ENCODE measurements around the gene BMP8B. TPM values are rescaled to one million over a fixed set of nuclear protein-coding genes. Genes with fewer than 3 reads are reported as not detected.
"Not testable (repeated sequence)": the region's sequence is repeated elsewhere in the genome, so short reads cannot be mapped to it uniquely, and the experiment has no call there.

The BMP8B gene
- total RNA-seq, 3 donors from 2014 or later (not counting 1 experiment from before 2014, with no cell fraction given) = 2.8 to 4.3 (median 3.6) TPM

DNA sequence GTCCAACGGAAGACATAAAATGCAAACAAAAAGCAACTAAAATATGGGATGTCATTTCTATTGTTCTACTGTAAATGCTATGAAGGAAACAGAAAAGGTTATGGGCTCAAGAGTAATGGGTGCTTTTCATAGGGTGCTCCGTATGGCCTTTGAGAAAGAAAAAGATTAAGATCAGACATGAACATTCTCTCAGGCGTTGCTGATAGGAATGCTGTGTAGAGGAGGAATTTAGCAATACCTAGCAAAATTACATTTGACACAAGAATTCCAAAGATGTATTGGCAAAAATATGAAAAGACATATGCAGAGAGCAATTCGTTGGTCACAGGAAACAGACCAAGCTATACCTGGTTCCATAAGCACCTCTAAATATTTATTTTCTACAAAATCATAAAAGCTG, 11.8 kb downstream of the BMP8B start:
- DNase-seq = no peak
- Mint-ChIP-seq H3K9me3 (no peaks in the 10 kb centered on the region), H3K27me3 (ENCODE audit: low read depth in 2 of 2) (no peaks in the 10 kb centered on the region), H3K4me1 (peaks cover 5 to 18% of the 10 kb centered on the region in 2 donors), H3K27ac (no peak overlapping the region), H3K4me3 (no peak overlapping the region), H3K36me3 (no peaks in the 10 kb centered on the region)
- H3K9me3 ChIP-seq (ENCODE audit: control insufficient read depth, insufficient read depth, low read length) = no peaks in the 10 kb centered on the region
- no peak overlapping the region for H3K4me3 ChIP-seq (ENCODE audit: low read length)
- H3K27ac ChIP-seq (ENCODE audit: low read length) = no peak overlapping the region
- ATAC-seq = no peak
- no peaks in the 10 kb centered on the region for H3K27me3 ChIP-seq (ENCODE audit: control insufficient read depth, insufficient read depth, low read length)
- no peaks in the 10 kb centered on the region for H3K36me3 ChIP-seq (ENCODE audit: control insufficient read depth, insufficient read depth, low read length)
- 87% methylated on average over 3 of the region's 4 CpGs for whole genome bisulfite sequencing (ENCODE audit: insufficient coverage)
- TF ChIP-seq, protein P1, sequence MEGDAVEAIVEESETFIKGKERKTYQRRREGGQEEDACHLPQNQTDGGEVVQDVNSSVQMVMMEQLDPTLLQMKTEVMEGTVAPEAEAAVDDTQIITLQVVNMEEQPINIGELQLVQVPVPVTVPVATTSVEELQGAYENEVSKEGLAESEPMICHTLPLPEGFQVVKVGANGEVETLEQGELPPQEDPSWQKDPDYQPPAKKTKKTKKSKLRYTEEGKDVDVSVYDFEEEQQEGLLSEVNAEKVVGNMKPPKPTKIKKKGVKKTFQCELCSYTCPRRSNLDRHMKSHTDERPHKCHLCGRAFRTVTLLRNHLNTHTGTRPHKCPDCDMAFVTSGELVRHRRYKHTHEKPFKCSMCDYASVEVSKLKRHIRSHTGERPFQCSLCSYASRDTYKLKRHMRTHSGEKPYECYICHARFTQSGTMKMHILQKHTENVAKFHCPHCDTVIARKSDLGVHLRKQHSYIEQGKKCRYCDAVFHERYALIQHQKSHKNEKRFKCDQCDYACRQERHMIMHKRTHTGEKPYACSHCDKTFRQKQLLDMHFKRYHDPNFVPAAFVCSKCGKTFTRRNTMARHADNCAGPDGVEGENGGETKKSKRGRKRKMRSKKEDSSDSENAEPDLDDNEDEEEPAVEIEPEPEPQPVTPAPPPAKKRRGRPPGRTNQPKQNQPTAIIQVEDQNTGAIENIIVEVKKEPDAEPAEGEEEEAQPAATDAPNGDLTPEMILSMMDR (IDR thresholded peaks at IDR 0.05) = no peak
- H3K4me1 ChIP-seq (ENCODE audit: control insufficient read depth, insufficient read depth, low read length) = peaks cover 16% of the 10 kb centered on the region
- intact Hi-C loops (cut with micrococcal nuclease) = no loop called here

GRCh38 chr1:39776400-39776713, 12.3 kb downstream of the BMP8B start:
- Histone ChIP-seq H3K9me3 (ENCODE audit: control insufficient read depth, insufficient read depth, low read length) (no peaks in the 10 kb centered on the region), H3K36me3 (ENCODE audit: control insufficient read depth, insufficient read depth, low read length) (no peaks in the 10 kb centered on the region), H3K4me1 (ENCODE audit: control insufficient read depth, insufficient read depth, low read length) (peaks cover 16% of the 10 kb centered on the region), H3K27me3 (ENCODE audit: control insufficient read depth, insufficient read depth, low read length) (no peaks in the 10 kb centered on the region), H3K27ac (ENCODE audit: low read length) (peak overlapping the region; percentile 25), H3K4me3 (ENCODE audit: low read length) (no peak overlapping the region)
- Mint-ChIP-seq H3K9me3 (no peaks in the 10 kb centered on the region), H3K27me3 (ENCODE audit: low read depth in 2 of 2) (no peaks in the 10 kb centered on the region), H3K4me1 (peaks cover 5 to 18% of the 10 kb centered on the region in 2 donors), H3K4me3 (peak overlapping the region; percentile 42), H3K27ac (peak overlapping the region; percentile 67 to 73), H3K36me3 (no peaks in the 10 kb centered on the region)
- ATAC-seq (peak; percentile 33 to 49 (median 38)), DNase-seq (no peak)
- TF ChIP-seq, protein P1 (IDR thresholded peaks at IDR 0.05) = no peak
- 24% methylated on average over 11 of the region's 12 CpGs for WGBS (ENCODE audit: insufficient coverage)
- intact Hi-C loops (cut with micrococcal nuclease) = no loop called here

DNA sequence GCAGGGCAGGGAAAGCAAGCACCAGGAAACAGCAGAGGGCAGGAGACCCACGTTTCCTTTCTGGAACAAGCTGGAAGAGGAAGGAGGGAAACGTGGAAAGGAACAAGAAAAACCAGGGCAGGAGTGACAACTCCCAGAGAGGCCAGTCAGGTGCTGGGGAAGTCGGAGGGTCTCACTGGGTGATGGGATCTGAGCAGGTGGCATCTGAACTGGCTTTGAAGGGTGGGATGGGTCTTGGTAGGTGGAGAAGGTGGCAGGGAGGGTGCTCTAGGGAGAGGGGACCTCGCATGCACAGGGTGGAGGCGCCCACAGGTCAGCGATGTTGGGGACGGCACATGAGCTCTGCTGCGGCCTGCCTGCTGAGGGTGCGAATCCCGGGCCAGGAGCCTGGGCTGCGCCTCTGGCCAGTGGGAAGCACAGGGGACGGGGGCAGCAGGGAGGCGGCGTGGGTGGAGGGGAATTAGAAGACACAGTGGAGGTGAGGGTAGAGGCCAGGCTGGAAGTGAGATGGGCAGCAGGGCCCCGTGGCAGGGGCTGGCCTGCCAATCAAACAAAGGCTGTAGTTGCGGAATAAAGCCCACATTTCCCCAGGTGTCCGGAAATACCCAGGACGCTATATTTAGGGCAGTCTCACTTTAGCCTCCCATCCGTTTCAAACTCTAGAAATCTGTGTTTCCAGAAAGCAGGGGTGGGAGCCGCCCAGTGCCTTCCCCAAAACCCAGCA, 12.8 kb downstream of the BMP8B start:
- H3K4me3 Mint-ChIP-seq; H3K4me3 ChIP-seq (ENCODE audit: low read length); DNase-seq; H3K36me3 ChIP-seq (ENCODE audit: control insufficient read depth, insufficient read depth, low read length); H3K27me3 Mint-ChIP-seq (ENCODE audit: low read depth in 2 of 2); intact Hi-C loops (cut with micrococcal nuclease); H3K36me3 Mint-ChIP-seq; H3K9me3 ChIP-seq (ENCODE audit: control insufficient read depth, insufficient read depth, low read length); H3K27me3 ChIP-seq (ENCODE audit: control insufficient read depth, insufficient read depth, low read length); H3K27ac ChIP-seq (ENCODE audit: low read length); H3K9me3 Mint-ChIP-seq: not testable (repeated sequence)
- peak in 1 of 3 donors; percentile 19 for ATAC-seq
- H3K4me1 ChIP-seq (ENCODE audit: control insufficient read depth, insufficient read depth, low read length) = peaks cover 16% of the 10 kb centered on the region
- WGBS (ENCODE audit: insufficient coverage) = 44% methylated on average over 7 of the region's 20 CpGs
- peaks cover 5 to 18% of the 10 kb centered on the region in 2 donors for H3K4me1 Mint-ChIP-seq
- peak overlapping the region; percentile 67 to 73 for H3K27ac Mint-ChIP-seq

- ATAC-seq; DNase-seq; H3K4me3 ChIP-seq (ENCODE audit: low read length); H3K4me3 Mint-ChIP-seq; H3K36me3 Mint-ChIP-seq; H3K36me3 ChIP-seq (ENCODE audit: control insufficient read depth, insufficient read depth, low read length); H3K9me3 Mint-ChIP-seq; H3K27ac ChIP-seq (ENCODE audit: low read length); H3K27me3 ChIP-seq (ENCODE audit: control insufficient read depth, insufficient read depth, low read length); H3K27ac Mint-ChIP-seq; H3K27me3 Mint-ChIP-seq (ENCODE audit: low read depth in 2 of 2); H3K9me3 ChIP-seq (ENCODE audit: control insufficient read depth, insufficient read depth, low read length); intact Hi-C loops (cut with micrococcal nuclease): not testable (repeated sequence)
- WGBS (ENCODE audit: insufficient coverage) = 96% methylated on average over 11 of the region's 11 CpGs
- peaks cover 16% of the 10 kb centered on the region for H3K4me1 ChIP-seq (ENCODE audit: control insufficient read depth, insufficient read depth, low read length)
- peaks cover 5 to 22% of the 10 kb centered on the region in 2 donors for H3K4me1 Mint-ChIP-seq
Measured at GRCh38 chr1:39775141-39775540, 13.5 kb downstream of the BMP8B start.

GRCh38 chr1:39773369-39773979, 15.2 kb downstream of the BMP8B start:
- H3K4me1 Mint-ChIP-seq = peaks cover 5 to 18% of the 10 kb centered on the region in 2 donors
- H3K9me3 Mint-ChIP-seq; H3K27ac Mint-ChIP-seq; H3K36me3 Mint-ChIP-seq; H3K27me3 ChIP-seq (ENCODE audit: control insufficient read depth, insufficient read depth, low read length); H3K4me3 Mint-ChIP-seq; H3K27me3 Mint-ChIP-seq (ENCODE audit: low read depth in 2 of 2); H3K36me3 ChIP-seq (ENCODE audit: control insufficient read depth, insufficient read depth, low read length); H3K27ac ChIP-seq (ENCODE audit: low read length); H3K4me3 ChIP-seq (ENCODE audit: low read length); DNase-seq; intact Hi-C loops (cut with micrococcal nuclease); H3K9me3 ChIP-seq (ENCODE audit: control insufficient read depth, insufficient read depth, low read length): not testable (repeated sequence)
- no CpG with 5 or more reads among the region's 23 CpGs for WGBS (ENCODE audit: insufficient coverage)
- ATAC-seq = peak in 2 of 3 donors; percentile 28
- H3K4me1 ChIP-seq (ENCODE audit: control insufficient read depth, insufficient read depth, low read length) = peaks cover 16% of the 10 kb centered on the region

- peak within 1 kb of the TSS; percentile 17 for H3K4me3 Mint-ChIP-seq
- H3K36me3 Mint-ChIP-seq; H3K27me3 ChIP-seq (ENCODE audit: control insufficient read depth, insufficient read depth, low read length); intact Hi-C loops (cut with micrococcal nuclease); H3K4me3 ChIP-seq (ENCODE audit: low read length); H3K9me3 Mint-ChIP-seq; H3K27ac Mint-ChIP-seq; H3K27ac ChIP-seq (ENCODE audit: low read length); DNase-seq; H3K9me3 ChIP-seq (ENCODE audit: control insufficient read depth, insufficient read depth, low read length); H3K36me3 ChIP-seq (ENCODE audit: control insufficient read depth, insufficient read depth, low read length); H3K27me3 Mint-ChIP-seq (ENCODE audit: low read depth in 2 of 2): not testable (repeated sequence)
- H3K4me1 ChIP-seq (ENCODE audit: control insufficient read depth, insufficient read depth, low read length) = peaks cover 12% of the 10 kb centered on the region
- WGBS (ENCODE audit: insufficient coverage) = 4% methylated on average over 34 of the region's 57 CpGs
- peaks cover under 1 to 13% of the 10 kb centered on the region in 2 donors for H3K4me1 Mint-ChIP-seq
- peak in 2 of 3 donors; percentile 40 to 54 for ATAC-seq
Measured at GRCh38 chr1:39771022-39771532, 17.6 kb downstream of the BMP8B start, which contains the start of gene OXCT2. Gene OXCT2, minus strand, starts transcription at chr1:39771348. Its CDS starts 93 bp downstream, at chr1:39771255.

Measured in natural killer cell (primary cell).